WTC11 (cell line): ENCODE measurements around the gene ADCY1. TPM values are rescaled to one million over a fixed set of nuclear protein-coding genes. Genes with fewer than 3 reads are reported as not detected.

Experiments
- ATAC-seq: fragments of 200-7000 bp; cut with Tn5 transposase; 2 replicates; pipeline ENCODE4 v1.10.0; 2021; ENCODE audit warnings: mild to moderate bottlenecking, moderate library complexity
- CTCF ChIA-PET: fragments of 300-600 bp; sonication (Branson Sonifier 250); formaldehyde crosslinking; loops from one replicate; lab custom pipeline; 2021; ENCODE audit warnings: antibody characterized with exemption; lab: Charles Lee
- POLR2A ChIA-PET: fragments of 350-600 bp; sonication (Branson Sonifier 250); formaldehyde crosslinking; loops from one replicate; lab custom pipeline; 2021; ENCODE audit warnings: antibody characterized with exemption; lab: Charles Lee
- DNase-seq: peaks from one replicate; pipeline ENCODE4 v3.0.0; 2021; ENCODE audit warnings: low spot score
- H3K27ac Mint-ChIP-seq: 2 replicates; pipeline ENCODE4 v1.8.0; 2021; ENCODE audit warnings: mixed read lengths
- H3K27me3 Mint-ChIP-seq: 2 replicates; pipeline ENCODE4 v1.8.0; 2021; ENCODE audit warnings: low read depth, mild to moderate bottlenecking, moderate library complexity, mixed read lengths
- H3K36me3 Mint-ChIP-seq: 2 replicates; pipeline ENCODE4 v1.8.0; 2021; ENCODE audit warnings: mixed read lengths
- H3K4me1 Mint-ChIP-seq: 2 replicates; pipeline ENCODE4 v1.8.0; 2022; ENCODE audit warnings: mixed read lengths
- H3K4me3 Mint-ChIP-seq: 2 replicates; pipeline ENCODE4 v1.8.0; 2021; ENCODE audit warnings: mild to moderate bottlenecking, moderate library complexity, mixed read lengths
- H3K9me3 Mint-ChIP-seq: 2 replicates; pipeline ENCODE4 v1.8.0; 2021; ENCODE audit warnings: mixed read lengths
- CREM ChIP-seq: sonication (generic); formaldehyde crosslinking; IDR thresholded peaks from 2 replicates; pipeline ENCODE4 v1.8.1; 2022; ENCODE audit warnings: mild to moderate bottlenecking, missing genetic modification reagents, moderate library complexity
- E2F1 ChIP-seq: sonication (generic); formaldehyde crosslinking; IDR thresholded peaks from 2 replicates; pipeline ENCODE4 v1.8.0; 2022; ENCODE audit warnings: mild to moderate bottlenecking, missing genetic modification reagents
- E2F4 ChIP-seq: sonication (generic); formaldehyde crosslinking; IDR thresholded peaks from 2 replicates; pipeline ENCODE4 v1.8.1; 2022; ENCODE audit warnings: low read depth, mild to moderate bottlenecking, moderate library complexity, missing genetic modification reagents, borderline replicate concordance
- ELF4 ChIP-seq: sonication (generic); formaldehyde crosslinking; IDR thresholded peaks from 2 replicates; pipeline ENCODE4 v1.8.1; 2022; ENCODE audit warnings: low read depth, mild to moderate bottlenecking, moderate library complexity, missing genetic modification reagents
- ERG ChIP-seq: fragments of 250-450 bp; sonication (Bioruptor Pico); IDR thresholded peaks from 2 replicates; pipeline ENCODE4 v1.8.0; 2021; ENCODE audit warnings: mild to moderate bottlenecking
- GABPB1 ChIP-seq: sonication (generic); formaldehyde crosslinking; IDR thresholded peaks from 2 replicates; pipeline ENCODE4 v1.8.1; 2023; ENCODE audit warnings: mild to moderate bottlenecking, missing genetic modification reagents
- MLX ChIP-seq: sonication (generic); formaldehyde crosslinking; IDR thresholded peaks from 2 replicates; pipeline ENCODE4 v1.8.1; 2023; ENCODE audit warnings: mild to moderate bottlenecking, missing genetic modification reagents, moderate library complexity
- SMAD4 ChIP-seq: sonication (generic); formaldehyde crosslinking; IDR thresholded peaks from 2 replicates; pipeline ENCODE4 v1.8.0; 2022; ENCODE audit warnings: mild to moderate bottlenecking, missing genetic modification reagents
- TCF7 ChIP-seq: sonication (generic); formaldehyde crosslinking; IDR thresholded peaks from 2 replicates; pipeline ENCODE4 v1.8.0; 2022; ENCODE audit warnings: mild to moderate bottlenecking, low read depth, missing genetic modification reagents, moderate library complexity
- total RNA-seq: library from RNA; stranded (reverse); gene quantifications from 3 replicates; pipeline ENCODE4 v1.2.3, GENCODE V29; 2021
- TF ChIP-seq, protein P1 (sequence below): fragments of 200-600 bp; IDR thresholded peaks from 2 replicates; pipeline ENCODE4 v1.8.0; 2022; ENCODE audit warnings: antibody characterized with exemption
- TF ChIP-seq, protein P2 (sequence below): sonication (generic); formaldehyde crosslinking; IDR thresholded peaks from 2 replicates; pipeline ENCODE4 v1.8.1; 2023; ENCODE audit warnings: mild to moderate bottlenecking, missing genetic modification reagents, borderline replicate concordance
- TF ChIP-seq, protein P3 (sequence below): sonication (generic); formaldehyde crosslinking; IDR thresholded peaks from 2 replicates; pipeline ENCODE4 v1.8.0; 2023; ENCODE audit warnings: mild to moderate bottlenecking, missing genetic modification reagents

Gene ADCY1
- total RNA-seq, 1 experiment from 2014 or later, result 29.0 TPM

DNA sequence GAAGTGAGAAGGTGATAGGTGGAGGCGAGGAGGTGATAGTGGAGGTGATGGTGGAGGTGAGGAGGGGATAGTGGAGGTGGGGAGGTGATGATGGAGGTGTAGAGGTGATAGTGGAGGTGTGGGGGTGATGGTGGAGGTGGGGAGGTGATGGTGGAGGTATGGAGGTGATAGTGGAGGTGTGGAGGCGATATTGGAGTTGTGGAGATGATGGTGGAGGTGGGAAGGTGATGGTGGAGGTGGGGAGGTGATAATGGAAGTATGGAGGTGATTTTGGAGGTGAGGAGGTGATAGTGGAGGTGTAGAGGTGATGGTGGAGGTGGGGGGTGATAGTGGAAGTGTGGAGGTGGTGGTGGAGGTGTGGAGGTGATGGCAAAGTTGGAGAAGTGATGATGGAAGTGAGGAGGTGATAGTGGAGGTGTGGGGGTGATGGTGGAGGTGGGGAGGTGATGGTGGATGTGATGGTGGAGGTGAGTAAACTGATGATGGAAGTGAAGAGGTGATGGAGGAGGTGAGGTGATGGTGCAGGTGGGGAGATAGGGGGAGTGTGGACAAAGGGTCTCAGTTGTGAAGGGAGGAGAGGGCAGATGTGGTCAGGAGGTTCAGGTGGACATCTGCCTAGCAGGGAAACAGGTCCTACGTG lies 36.6 kb downstream of the ADCY1 start:
- Mint-ChIP-seq H3K36me3 (peaks cover 55% of the 10 kb centered on the region), H3K4me1 (no peaks in the 10 kb centered on the region), H3K4me3 (no peak overlapping the region), H3K27ac (no peak overlapping the region)
- CTCF ChIA-PET, result no interaction called here
- DNase-seq, result no peak
- TF ChIP-seq MLX (CRISPR knock-in tag), result no peak
- TF ChIP-seq E2F4 (CRISPR knock-in tag), result no peak
- no peak for TF ChIP-seq CREM (CRISPR knock-in tag)
- TF ChIP-seq, protein P1, sequence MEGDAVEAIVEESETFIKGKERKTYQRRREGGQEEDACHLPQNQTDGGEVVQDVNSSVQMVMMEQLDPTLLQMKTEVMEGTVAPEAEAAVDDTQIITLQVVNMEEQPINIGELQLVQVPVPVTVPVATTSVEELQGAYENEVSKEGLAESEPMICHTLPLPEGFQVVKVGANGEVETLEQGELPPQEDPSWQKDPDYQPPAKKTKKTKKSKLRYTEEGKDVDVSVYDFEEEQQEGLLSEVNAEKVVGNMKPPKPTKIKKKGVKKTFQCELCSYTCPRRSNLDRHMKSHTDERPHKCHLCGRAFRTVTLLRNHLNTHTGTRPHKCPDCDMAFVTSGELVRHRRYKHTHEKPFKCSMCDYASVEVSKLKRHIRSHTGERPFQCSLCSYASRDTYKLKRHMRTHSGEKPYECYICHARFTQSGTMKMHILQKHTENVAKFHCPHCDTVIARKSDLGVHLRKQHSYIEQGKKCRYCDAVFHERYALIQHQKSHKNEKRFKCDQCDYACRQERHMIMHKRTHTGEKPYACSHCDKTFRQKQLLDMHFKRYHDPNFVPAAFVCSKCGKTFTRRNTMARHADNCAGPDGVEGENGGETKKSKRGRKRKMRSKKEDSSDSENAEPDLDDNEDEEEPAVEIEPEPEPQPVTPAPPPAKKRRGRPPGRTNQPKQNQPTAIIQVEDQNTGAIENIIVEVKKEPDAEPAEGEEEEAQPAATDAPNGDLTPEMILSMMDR, result no peak
- TF ChIP-seq ELF4 (CRISPR knock-in tag), result no peak
- TF ChIP-seq, protein P2, sequence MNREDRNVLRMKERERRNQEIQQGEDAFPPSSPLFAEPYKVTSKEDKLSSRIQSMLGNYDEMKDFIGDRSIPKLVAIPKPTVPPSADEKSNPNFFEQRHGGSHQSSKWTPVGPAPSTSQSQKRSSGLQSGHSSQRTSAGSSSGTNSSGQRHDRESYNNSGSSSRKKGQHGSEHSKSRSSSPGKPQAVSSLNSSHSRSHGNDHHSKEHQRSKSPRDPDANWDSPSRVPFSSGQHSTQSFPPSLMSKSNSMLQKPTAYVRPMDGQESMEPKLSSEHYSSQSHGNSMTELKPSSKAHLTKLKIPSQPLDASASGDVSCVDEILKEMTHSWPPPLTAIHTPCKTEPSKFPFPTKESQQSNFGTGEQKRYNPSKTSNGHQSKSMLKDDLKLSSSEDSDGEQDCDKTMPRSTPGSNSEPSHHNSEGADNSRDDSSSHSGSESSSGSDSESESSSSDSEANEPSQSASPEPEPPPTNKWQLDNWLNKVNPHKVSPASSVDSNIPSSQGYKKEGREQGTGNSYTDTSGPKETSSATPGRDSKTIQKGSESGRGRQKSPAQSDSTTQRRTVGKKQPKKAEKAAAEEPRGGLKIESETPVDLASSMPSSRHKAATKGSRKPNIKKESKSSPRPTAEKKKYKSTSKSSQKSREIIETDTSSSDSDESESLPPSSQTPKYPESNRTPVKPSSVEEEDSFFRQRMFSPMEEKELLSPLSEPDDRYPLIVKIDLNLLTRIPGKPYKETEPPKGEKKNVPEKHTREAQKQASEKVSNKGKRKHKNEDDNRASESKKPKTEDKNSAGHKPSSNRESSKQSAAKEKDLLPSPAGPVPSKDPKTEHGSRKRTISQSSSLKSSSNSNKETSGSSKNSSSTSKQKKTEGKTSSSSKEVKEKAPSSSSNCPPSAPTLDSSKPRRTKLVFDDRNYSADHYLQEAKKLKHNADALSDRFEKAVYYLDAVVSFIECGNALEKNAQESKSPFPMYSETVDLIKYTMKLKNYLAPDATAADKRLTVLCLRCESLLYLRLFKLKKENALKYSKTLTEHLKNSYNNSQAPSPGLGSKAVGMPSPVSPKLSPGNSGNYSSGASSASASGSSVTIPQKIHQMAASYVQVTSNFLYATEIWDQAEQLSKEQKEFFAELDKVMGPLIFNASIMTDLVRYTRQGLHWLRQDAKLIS (CRISPR knock-in tag), result no peak
- TF ChIP-seq, protein P3, sequence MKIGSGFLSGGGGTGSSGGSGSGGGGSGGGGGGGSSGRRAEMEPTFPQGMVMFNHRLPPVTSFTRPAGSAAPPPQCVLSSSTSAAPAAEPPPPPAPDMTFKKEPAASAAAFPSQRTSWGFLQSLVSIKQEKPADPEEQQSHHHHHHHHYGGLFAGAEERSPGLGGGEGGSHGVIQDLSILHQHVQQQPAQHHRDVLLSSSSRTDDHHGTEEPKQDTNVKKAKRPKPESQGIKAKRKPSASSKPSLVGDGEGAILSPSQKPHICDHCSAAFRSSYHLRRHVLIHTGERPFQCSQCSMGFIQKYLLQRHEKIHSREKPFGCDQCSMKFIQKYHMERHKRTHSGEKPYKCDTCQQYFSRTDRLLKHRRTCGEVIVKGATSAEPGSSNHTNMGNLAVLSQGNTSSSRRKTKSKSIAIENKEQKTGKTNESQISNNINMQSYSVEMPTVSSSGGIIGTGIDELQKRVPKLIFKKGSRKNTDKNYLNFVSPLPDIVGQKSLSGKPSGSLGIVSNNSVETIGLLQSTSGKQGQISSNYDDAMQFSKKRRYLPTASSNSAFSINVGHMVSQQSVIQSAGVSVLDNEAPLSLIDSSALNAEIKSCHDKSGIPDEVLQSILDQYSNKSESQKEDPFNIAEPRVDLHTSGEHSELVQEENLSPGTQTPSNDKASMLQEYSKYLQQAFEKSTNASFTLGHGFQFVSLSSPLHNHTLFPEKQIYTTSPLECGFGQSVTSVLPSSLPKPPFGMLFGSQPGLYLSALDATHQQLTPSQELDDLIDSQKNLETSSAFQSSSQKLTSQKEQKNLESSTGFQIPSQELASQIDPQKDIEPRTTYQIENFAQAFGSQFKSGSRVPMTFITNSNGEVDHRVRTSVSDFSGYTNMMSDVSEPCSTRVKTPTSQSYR (CRISPR knock-in tag), result no peak
- no peak for TF ChIP-seq ERG (CRISPR knock-in tag)
- TF ChIP-seq SMAD4 (CRISPR knock-in tag), result no peak
- TF ChIP-seq GABPB1 (CRISPR knock-in tag), result no peak
- TF ChIP-seq E2F1 (CRISPR knock-in tag), result no peak
- TF ChIP-seq TCF7 (CRISPR knock-in tag), result no peak
- TF ChIP-seq, all 79 proteins: peak for 0
- POLR2A ChIA-PET, result no interaction called here
- no peaks in the 10 kb centered on the region for H3K27me3 Mint-ChIP-seq
- no peak for ATAC-seq
- H3K9me3 Mint-ChIP-seq, result peaks cover 47% of the 10 kb centered on the region
